ENCODE data around the gene PUS7.
"Not testable (repeated sequence)": the region's sequence is repeated elsewhere in the genome, so short reads cannot be mapped to it uniquely, and the experiment has no call there.

PUS7 gene

DNA sequence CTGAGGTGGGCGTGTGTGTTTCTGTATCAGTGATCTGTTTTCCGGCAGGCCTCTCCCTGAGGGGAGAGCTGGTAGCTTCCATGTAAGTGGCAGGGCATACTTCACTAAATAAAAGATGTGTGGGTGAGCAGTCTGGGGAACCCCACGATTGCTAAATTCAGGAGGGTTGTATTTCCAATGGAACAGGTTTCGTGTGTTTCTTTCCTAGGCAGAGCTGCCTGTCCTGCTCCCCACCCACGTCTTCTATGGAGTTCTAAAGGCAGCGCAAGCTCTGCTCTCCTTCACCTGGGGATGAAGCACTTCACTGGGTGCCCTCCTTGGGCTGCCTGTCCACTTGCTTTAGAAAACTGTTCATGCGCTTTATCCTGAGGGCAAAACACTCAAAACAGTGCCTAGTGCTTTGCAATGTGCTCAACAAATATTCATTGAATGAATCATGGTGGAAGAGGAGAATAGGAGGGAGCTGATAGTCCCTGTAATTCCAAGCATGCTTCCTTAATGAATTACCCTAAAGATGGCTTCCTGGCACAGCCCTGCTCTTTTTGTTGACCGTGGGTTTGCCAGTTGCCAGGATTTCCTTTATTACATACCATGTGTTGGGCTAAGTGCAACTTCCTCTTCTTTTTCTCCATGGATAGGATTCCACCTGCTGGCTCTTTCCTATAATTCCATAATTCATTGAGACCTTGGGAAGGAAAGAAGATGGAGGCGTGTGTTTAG is 82.7 kb downstream of the PUS7 start:
- peak; percentile 87 for DNase-seq

GRCh38 chr7:105438847-105439173 is 83.3 kb downstream of the PUS7 start:
- no peak for DNase-seq

DNA sequence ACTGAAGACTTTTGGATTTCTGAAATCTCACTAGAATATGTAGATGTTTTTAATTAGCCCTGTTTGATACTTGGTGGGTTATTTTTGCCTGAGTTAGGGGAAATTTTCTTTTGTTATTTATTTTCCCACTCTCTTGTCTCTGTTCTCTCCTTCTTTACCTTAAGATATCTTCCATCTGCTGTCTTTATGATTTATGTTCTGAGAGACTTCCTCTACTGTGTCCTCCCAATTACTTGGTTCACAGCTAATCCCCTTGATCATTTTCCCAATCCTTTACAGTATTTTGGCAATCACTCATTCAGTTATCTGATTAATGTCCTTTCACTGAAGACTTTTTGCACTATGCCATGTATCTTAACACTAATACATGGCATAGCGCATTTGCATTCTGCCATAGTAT is 83.8 kb downstream of the PUS7 start:
- no peak for DNase-seq

DNA sequence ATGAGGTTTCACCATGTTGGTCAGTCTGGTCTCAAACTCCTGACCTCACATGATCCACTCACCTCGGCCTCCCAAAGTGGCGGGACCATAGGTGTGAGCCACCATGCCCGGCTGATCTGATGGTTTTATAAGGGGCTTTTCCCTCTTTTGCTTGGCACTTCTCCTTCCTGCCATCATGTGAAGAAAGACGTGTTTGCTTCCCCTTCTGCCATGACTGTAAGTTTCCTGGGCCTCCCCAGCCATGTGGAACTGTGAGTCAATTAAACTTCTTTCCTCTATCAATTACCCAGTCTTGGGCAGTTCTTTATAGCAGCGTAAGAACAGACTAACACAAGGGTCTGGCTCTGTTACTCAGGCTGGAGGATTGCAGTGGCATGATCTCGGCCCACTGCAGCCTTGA is 84.7 kb downstream of the PUS7 start:
- not testable (repeated sequence) for DNase-seq

- DNase-seq, result peak; percentile 77
Measured at GRCh38 chr7:105429746-105430612, 92.1 kb downstream of the PUS7 start.

DNA sequence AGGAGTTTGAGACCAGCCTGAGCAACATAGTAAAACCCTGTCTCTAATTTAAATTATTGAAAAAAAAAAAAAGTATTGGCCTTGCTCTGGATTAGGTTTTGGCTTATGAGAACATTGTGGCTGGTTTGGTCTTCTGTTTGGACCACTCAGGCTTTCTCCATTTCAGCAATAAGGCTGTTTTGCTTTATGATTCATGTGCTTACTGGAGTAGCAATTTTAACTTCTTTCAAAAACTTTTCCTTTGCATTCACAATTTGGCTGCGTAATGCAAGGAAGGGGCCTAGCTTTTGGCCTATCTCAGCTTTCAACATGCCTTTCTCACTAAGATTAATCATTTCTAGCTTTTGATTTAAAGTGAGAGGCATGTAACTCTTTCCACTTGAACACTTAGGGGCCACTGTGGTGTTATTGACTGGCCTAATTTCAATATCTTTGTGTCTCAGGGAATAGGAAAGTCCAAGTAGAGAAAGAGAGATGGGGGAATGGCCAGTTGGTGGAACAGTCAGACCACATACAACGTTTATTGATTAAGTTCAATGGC is 95.4 kb downstream of the PUS7 start:
- no peak for DNase-seq

DNA sequence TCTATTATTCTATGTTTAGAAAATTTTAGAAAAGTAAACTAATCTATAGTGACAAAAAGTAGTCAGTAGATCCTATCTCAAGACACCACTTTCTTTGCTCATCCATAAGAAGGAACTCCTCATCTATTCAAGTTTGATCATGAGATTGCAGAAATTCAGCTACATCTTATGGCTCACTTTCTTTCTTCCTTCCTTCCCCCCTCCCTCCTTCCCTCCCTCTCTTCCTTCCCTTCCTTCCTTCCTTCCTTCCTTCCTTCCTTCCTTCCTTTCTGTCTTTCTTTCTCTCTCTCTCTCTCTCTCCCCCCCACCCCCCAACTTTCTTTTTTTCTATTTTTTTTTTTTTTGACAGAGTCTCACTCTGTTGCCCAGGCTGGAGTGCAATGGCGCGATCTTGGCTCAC is 98.1 kb downstream of the PUS7 start:
- no peak for DNase-seq

DNA sequence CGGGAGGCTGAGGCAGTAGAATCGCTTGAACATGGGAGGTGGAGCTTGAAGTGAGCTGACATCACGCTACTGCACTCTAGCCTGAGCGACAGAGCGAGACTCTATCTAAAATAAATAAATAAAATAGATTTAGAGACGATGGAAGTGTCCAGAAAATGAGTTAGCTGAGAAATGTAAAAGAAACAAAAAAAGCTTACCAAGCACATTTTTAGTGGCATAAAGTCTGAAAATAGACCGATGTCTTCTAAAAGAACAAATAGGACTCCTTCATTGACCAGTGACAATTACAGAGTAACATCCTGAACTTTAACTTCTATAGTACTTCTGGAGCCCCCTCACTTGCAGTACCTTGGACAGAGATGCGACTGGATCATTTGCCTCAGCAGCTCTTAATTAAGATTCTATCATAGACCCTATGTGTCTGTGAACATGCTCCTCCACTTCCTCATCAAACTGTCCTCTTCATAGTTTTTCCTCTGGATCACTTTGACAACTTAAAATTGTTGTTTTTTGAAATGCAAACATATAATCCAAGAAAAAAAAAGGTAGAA is 108.1 kb downstream of the PUS7 start:
- no peak for DNase-seq

DNA sequence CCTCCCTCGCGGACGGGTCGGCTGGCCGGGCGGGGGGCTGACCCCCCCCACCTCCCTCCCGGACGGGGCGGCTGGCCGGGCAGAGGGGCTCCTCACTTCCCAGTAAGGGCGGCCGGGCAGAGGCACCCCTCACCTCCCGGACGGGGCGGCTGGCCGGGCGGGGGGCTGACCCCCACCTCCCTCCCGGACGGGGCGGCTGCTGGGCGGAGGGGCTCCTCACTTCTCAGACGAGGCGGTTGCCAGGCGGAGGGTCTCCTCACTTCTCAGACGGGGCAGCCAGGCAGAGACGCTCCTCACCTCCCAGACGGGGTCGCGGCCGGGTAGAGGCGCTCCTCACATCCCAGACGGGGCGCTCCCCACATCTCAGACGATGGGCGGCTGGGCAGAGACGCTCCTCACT is 111.3 kb downstream of the PUS7 start:
- not testable (repeated sequence) for DNase-seq

- DNase-seq, result not testable (repeated sequence)
Measured at GRCh38 chr7:105409775-105410174, 112.3 kb downstream of the PUS7 start.

GRCh38 chr7:105408791-105409410 is 113.2 kb downstream of the PUS7 start:
- DNase-seq, result no peak

Measured in fibroblast of skin of right quadriceps (primary cell).